WTC11 (cell line): ENCODE data around the gene GABBR2. TPM values are rescaled to one million over a fixed set of nuclear protein-coding genes. Genes with fewer than 3 reads are reported as not detected.

ENCODE experiments used
- ATAC-seq: fragments of 200-7000 bp; cut with Tn5 transposase; 2 replicates; pipeline ENCODE4 v1.10.0; 2021; ENCODE audit warnings: mild to moderate bottlenecking, moderate library complexity
- CTCF ChIA-PET: fragments of 300-600 bp; sonication (Branson Sonifier 250); formaldehyde crosslinking; loops from one replicate; lab custom pipeline; 2021; ENCODE audit warnings: antibody characterized with exemption; lab: Charles Lee
- POLR2A ChIA-PET: fragments of 350-600 bp; sonication (Branson Sonifier 250); formaldehyde crosslinking; loops from one replicate; lab custom pipeline; 2021; ENCODE audit warnings: antibody characterized with exemption; lab: Charles Lee
- DNase-seq: peaks from one replicate; pipeline ENCODE4 v3.0.0; 2021; ENCODE audit warnings: low spot score
- H3K27ac Mint-ChIP-seq: 2 replicates; pipeline ENCODE4 v1.8.0; 2021; ENCODE audit warnings: mixed read lengths
- H3K27me3 Mint-ChIP-seq: 2 replicates; pipeline ENCODE4 v1.8.0; 2021; ENCODE audit warnings: low read depth, mild to moderate bottlenecking, moderate library complexity, mixed read lengths
- H3K36me3 Mint-ChIP-seq: 2 replicates; pipeline ENCODE4 v1.8.0; 2021; ENCODE audit warnings: mixed read lengths
- H3K4me1 Mint-ChIP-seq: 2 replicates; pipeline ENCODE4 v1.8.0; 2022; ENCODE audit warnings: mixed read lengths
- H3K4me3 Mint-ChIP-seq: 2 replicates; pipeline ENCODE4 v1.8.0; 2021; ENCODE audit warnings: mild to moderate bottlenecking, moderate library complexity, mixed read lengths
- H3K9me3 Mint-ChIP-seq: 2 replicates; pipeline ENCODE4 v1.8.0; 2021; ENCODE audit warnings: mixed read lengths
- ATF2 ChIP-seq: sonication (generic); formaldehyde crosslinking; IDR thresholded peaks from 2 replicates; pipeline ENCODE4 v1.8.1; 2022; ENCODE audit warnings: low read depth, missing genetic modification reagents, borderline replicate concordance
- CREM ChIP-seq: sonication (generic); formaldehyde crosslinking; IDR thresholded peaks from 2 replicates; pipeline ENCODE4 v1.8.1; 2022; ENCODE audit warnings: mild to moderate bottlenecking, missing genetic modification reagents, moderate library complexity
- E2F4 ChIP-seq: sonication (generic); formaldehyde crosslinking; IDR thresholded peaks from 2 replicates; pipeline ENCODE4 v1.8.1; 2022; ENCODE audit warnings: low read depth, mild to moderate bottlenecking, moderate library complexity, missing genetic modification reagents, borderline replicate concordance
- KAT7 ChIP-seq: sonication (generic); formaldehyde crosslinking; IDR thresholded peaks from 2 replicates; pipeline ENCODE4 v1.8.1; 2023; ENCODE audit warnings: missing genetic modification reagents, mild to moderate bottlenecking, borderline replicate concordance
- NR1H2 ChIP-seq: sonication (generic); formaldehyde crosslinking; IDR thresholded peaks from 2 replicates; pipeline ENCODE4 v1.9.0; 2021; ENCODE audit warnings: mild to moderate bottlenecking, moderate library complexity, missing genetic modification reagents
- NR2C2 ChIP-seq: sonication (generic); formaldehyde crosslinking; IDR thresholded peaks from 2 replicates; pipeline ENCODE4 v1.8.0; 2022; ENCODE audit warnings: mild to moderate bottlenecking, missing genetic modification reagents
- PREB ChIP-seq: sonication (generic); formaldehyde crosslinking; IDR thresholded peaks from 2 replicates; pipeline ENCODE4 v1.8.1; 2022; ENCODE audit warnings: mild to moderate bottlenecking, missing genetic modification reagents, moderate library complexity, borderline replicate concordance
- PRRX2 ChIP-seq: fragments of 250-450 bp; sonication (Bioruptor Pico); IDR thresholded peaks from 2 replicates; pipeline ENCODE4 v1.8.0; 2021; ENCODE audit warnings: mild to moderate bottlenecking
- SMAD3 ChIP-seq: sonication (generic); formaldehyde crosslinking; IDR thresholded peaks from 2 replicates; pipeline ENCODE4 v1.8.0; 2022; ENCODE audit warnings: missing genetic modification reagents, mild to moderate bottlenecking, borderline replicate concordance
- SOX15 ChIP-seq: fragments of 250-450 bp; sonication (Bioruptor Pico); IDR thresholded peaks from 2 replicates; pipeline ENCODE4 v1.9.0; 2021; ENCODE audit warnings: mild to moderate bottlenecking
- SP1 ChIP-seq: sonication (generic); formaldehyde crosslinking; conservative IDR thresholded peaks from 2 replicates; pipeline ENCODE4 v1.8.1; 2022; ENCODE audit warnings: missing genetic modification reagents
- ZBTB21 ChIP-seq: sonication (generic); formaldehyde crosslinking; IDR thresholded peaks from 2 replicates; pipeline ENCODE4 v1.8.1; 2023; ENCODE audit warnings: mild to moderate bottlenecking, missing genetic modification reagents, borderline replicate concordance
- ZBTB43 ChIP-seq: sonication (generic); formaldehyde crosslinking; IDR thresholded peaks from 2 replicates; pipeline ENCODE4 v1.8.1; 2023; ENCODE audit warnings: mild to moderate bottlenecking, missing genetic modification reagents
- ZNF138 ChIP-seq: sonication (generic); formaldehyde crosslinking; conservative IDR thresholded peaks from 2 replicates; pipeline ENCODE4 v1.8.1; 2022; ENCODE audit warnings: mild to moderate bottlenecking, moderate library complexity, missing genetic modification reagents
- ZNF219 ChIP-seq: sonication (generic); formaldehyde crosslinking; IDR thresholded peaks from 2 replicates; pipeline ENCODE4 v1.8.0; 2023; ENCODE audit warnings: missing genetic modification reagents, mild to moderate bottlenecking, borderline replicate concordance
- ZNF281 ChIP-seq: sonication (generic); formaldehyde crosslinking; IDR thresholded peaks from 2 replicates; pipeline ENCODE4 v1.8.0; 2023; ENCODE audit warnings: mild to moderate bottlenecking, missing genetic modification reagents
- ZNF416 ChIP-seq: fragments of 250-450 bp; sonication (Bioruptor Pico); IDR thresholded peaks from 2 replicates; pipeline ENCODE4 v1.9.0; 2021; ENCODE audit warnings: mild to moderate bottlenecking, inconsistent platforms
- total RNA-seq: library from RNA; stranded (reverse); gene quantifications from 3 replicates; pipeline ENCODE4 v1.2.3, GENCODE V29; 2021
- TF ChIP-seq, protein P1 (sequence below): fragments of 250-450 bp; sonication (Bioruptor Pico); IDR thresholded peaks from 2 replicates; pipeline ENCODE4 v1.9.0; 2021; ENCODE audit warnings: mild to moderate bottlenecking, borderline replicate concordance
- TF ChIP-seq, protein P2 (sequence below): sonication (generic); formaldehyde crosslinking; IDR thresholded peaks from 2 replicates; pipeline ENCODE4 v1.8.0; 2022; ENCODE audit warnings: mild to moderate bottlenecking, missing genetic modification reagents

GABBR2 gene
- total RNA-seq, 1 experiment from 2014 or later = 0.92 TPM

DNA sequence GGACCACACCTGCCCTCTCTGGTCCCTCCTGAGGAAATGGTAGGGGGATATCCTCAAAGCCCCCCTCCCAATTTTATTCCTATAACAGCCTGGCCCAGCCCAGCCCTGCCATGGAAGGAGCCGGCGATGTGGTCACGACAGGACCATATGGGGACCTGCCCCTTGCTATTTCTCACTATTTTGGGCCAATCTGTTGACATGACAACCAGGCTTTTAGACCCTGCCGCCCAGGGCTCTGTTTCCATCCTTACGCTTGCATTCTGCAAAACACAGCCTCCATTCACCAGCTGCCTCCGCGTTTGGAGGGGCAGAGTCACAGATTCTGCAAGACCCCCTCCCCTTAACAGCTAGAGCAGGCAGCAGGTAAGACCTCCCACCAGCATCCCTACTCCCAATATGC lies 112.2 kb downstream of the GABBR2 start:
- Mint-ChIP-seq H3K4me1 (peaks cover 15% of the 10 kb centered on the region), H3K9me3 (no peaks in the 10 kb centered on the region), H3K27me3 (no peaks in the 10 kb centered on the region), H3K4me3 (no peak overlapping the region), H3K36me3 (no peaks in the 10 kb centered on the region), H3K27ac (no peak overlapping the region)
- ChIA-PET CTCF (interaction anchor here (1.5 kb wide), 1 partner anchor 60 kb away, joined by 4 read pairs; no protein-coding TSS in a partner anchor), POLR2A (no interaction called here)
- ATAC-seq (no peak), DNase-seq (no peak)
- TF ChIP-seq PRRX2 (CRISPR knock-in tag) (no peak), ZNF281 (no peak), ZNF138 (CRISPR knock-in tag) (no peak), SOX15 (no peak), ZNF219 (CRISPR knock-in tag) (no peak), NR1H2 (CRISPR knock-in tag) (no peak), ATF2 (CRISPR knock-in tag) (no peak), CREM (CRISPR knock-in tag) (no peak), ZBTB21 (no peak), E2F4 (no peak), ZNF416 (CRISPR knock-in tag) (no peak), PREB (CRISPR knock-in tag) (no peak), ZBTB43 (no peak), KAT7 (no peak), SP1 (no peak), SMAD3 (CRISPR knock-in tag) (no peak), NR2C2 (CRISPR knock-in tag) (no peak)
- TF ChIP-seq, protein P1, sequence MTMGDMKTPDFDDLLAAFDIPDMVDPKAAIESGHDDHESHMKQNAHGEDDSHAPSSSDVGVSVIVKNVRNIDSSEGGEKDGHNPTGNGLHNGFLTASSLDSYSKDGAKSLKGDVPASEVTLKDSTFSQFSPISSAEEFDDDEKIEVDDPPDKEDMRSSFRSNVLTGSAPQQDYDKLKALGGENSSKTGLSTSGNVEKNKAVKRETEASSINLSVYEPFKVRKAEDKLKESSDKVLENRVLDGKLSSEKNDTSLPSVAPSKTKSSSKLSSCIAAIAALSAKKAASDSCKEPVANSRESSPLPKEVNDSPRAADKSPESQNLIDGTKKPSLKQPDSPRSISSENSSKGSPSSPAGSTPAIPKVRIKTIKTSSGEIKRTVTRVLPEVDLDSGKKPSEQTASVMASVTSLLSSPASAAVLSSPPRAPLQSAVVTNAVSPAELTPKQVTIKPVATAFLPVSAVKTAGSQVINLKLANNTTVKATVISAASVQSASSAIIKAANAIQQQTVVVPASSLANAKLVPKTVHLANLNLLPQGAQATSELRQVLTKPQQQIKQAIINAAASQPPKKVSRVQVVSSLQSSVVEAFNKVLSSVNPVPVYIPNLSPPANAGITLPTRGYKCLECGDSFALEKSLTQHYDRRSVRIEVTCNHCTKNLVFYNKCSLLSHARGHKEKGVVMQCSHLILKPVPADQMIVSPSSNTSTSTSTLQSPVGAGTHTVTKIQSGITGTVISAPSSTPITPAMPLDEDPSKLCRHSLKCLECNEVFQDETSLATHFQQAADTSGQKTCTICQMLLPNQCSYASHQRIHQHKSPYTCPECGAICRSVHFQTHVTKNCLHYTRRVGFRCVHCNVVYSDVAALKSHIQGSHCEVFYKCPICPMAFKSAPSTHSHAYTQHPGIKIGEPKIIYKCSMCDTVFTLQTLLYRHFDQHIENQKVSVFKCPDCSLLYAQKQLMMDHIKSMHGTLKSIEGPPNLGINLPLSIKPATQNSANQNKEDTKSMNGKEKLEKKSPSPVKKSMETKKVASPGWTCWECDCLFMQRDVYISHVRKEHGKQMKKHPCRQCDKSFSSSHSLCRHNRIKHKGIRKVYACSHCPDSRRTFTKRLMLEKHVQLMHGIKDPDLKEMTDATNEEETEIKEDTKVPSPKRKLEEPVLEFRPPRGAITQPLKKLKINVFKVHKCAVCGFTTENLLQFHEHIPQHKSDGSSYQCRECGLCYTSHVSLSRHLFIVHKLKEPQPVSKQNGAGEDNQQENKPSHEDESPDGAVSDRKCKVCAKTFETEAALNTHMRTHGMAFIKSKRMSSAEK (CRISPR knock-in tag) = no peak
- TF ChIP-seq, protein P2, sequence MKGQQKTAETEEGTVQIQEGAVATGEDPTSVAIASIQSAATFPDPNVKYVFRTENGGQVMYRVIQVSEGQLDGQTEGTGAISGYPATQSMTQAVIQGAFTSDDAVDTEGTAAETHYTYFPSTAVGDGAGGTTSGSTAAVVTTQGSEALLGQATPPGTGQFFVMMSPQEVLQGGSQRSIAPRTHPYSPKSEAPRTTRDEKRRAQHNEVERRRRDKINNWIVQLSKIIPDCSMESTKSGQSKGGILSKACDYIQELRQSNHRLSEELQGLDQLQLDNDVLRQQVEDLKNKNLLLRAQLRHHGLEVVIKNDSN = no peak
